WI38 (cell line): ENCODE results near the gene PRKAR1B.

ENCODE experiments used
- H3K4me3 ChIP-seq: 2 replicates; pipeline ENCODE4 v1.5.1; 2011; ENCODE audit warnings: low read depth, mild to moderate bottlenecking, control low read depth, low read length
- CTCF ChIP-seq: IDR thresholded peaks from 2 replicates; pipeline ENCODE4 v1.5.1; 2012; ENCODE audit warnings: low read depth, mild to moderate bottlenecking, control low read depth, low read length

PRKAR1B gene

GRCh38 chr7:605661-606450, 121.2 kb downstream of the PRKAR1B start:
- H3K4me3 ChIP-seq: no peak overlapping the region
- no peak for TF ChIP-seq CTCF

DNA sequence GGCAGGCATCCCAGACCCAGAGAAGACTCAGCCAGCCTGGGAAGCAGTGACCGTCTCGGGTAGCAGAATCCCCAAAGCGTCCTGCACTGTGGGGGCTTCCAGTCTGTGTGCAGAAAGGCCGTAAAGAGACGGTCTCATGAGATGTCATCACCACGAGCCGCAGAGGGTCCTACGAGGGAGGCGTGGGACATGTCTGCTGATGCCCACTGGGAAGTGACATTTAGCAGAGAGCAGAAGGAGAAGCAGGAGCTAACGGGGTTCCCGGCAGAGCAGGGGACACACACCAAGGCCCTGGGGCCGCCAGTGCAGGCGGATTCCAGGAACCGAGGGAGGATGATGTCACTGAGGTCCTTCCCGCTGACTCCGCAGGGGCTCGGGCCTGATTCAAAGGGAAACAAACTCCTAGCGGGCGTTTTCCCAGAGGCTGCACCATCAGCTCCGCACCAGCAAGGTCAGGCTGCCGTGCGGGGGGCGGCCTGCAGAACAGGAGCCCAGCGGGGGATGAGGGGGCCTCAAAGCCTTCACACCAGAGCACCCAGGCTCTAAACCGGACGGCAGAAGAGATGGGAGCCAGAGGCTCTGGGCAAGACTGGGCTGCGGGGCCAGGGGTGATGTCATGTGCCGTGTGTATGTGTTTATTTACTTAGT, 122.1 kb downstream of the PRKAR1B start:
- no peak for TF ChIP-seq CTCF
- H3K4me3 ChIP-seq: no peak overlapping the region

DNA sequence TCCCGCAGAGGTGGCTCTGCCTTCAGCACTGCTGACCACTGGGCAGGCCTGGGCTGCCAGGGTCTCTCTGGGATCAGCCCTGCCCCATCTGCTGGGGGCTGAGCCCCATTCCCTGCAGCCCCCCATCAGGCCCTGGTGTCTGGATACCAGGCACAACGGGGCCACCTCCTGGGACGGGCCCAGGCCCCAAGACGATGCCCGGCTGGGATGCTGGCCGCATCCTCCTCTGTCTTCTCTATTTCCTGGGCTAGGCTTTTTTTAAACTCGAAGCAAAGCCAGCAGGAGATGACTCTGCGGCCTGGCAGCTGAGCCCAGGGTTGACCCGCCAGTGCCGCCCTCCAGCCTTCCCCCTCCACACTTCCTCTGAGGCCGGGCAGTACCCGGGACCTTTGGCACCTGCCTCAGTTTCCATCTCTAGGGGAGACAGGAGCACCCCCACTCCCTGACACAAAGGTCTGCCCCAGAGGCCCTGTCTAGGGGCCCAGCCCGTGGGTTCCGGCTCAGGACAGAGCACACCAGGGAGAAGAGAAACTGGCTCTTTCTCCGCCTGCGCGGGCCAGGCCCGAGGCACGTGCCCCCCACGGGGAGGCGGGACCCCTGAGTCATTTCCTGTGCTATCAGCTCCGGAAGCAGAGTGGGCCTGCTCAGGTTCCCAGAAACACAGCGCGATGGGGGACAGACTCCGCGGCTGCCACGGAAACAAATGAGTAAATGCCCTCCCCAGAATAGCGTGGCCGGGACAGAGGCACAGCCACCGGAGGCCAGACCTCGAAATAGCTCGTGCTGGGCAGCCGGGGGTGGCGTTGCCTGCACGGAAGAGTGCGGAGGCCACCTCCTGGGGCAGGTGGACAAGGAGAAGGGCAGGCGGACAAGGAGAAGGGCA, 122.8 kb downstream of the PRKAR1B start:
- no peak for TF ChIP-seq CTCF
- no peak overlapping the region for H3K4me3 ChIP-seq

- no peak overlapping the region for H3K4me3 ChIP-seq
- no peak for TF ChIP-seq CTCF
These were observed 123.7 kb downstream of the PRKAR1B start for GRCh38 chr7:603152-603951.

DNA sequence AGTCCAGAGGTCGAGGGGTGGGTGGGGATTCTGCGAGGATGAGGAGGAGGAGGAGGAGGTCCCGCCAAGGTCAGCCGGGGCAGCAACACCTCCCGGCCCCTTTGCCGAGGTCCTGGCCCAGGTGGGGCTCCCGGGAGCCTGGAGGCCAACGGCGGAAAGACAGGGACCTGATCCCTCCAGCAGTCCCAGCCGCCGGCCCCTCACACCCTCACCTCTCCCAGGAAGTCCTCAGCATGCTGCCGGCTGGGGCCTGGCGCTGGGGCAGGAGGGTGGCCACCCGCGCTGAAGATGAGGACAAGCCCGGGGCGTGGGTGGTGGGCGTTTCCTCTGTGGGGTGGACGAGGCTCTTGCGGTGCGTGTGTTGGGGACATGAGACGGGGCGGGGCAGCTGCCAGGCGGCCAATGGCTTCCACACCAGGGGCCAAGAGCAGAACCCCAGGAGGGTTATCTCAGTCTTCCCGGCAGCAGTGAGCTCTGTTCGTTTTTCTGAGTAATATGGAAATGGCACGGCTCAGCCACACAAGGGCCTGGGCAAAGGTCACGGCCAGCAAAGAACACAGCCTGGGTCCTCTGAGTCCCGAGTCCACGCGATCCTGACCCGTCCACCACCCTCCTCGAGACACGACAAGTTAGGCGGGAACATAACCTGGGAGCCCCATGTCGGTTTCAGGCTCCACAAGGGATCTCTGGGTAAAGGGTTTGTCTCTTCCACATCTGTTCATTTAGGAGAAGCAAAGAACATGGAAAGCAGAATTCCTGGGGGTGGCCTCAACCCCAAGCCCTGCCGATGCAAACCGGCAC, 124.5 kb downstream of the PRKAR1B start:
- TF ChIP-seq CTCF: no peak
- H3K4me3 ChIP-seq: no peak overlapping the region

GRCh38 chr7:601595-602340, 125.3 kb downstream of the PRKAR1B start:
- H3K4me3 ChIP-seq: no peak overlapping the region

More at GRCh38 chr7:601595-602340, 125.3 kb downstream of the PRKAR1B start:
- TF ChIP-seq CTCF: no peak
